Activated CD8-positive, alpha-beta memory T cell treated with anti-CD3 and anti-CD28 coated beads, Interleukin-2, amount 50 U/mL, for 4 hours (primary cell): ENCODE results near the gene DRD1.
"Not testable (repeated sequence)": the region's sequence is repeated elsewhere in the genome, so short reads cannot be mapped to it uniquely, and the experiment has no call there.

Experiments
- DNase-seq: peaks from one replicate; pipeline ENCODE4 v3.0.0-alpha.2; 2020

DRD1 gene

GRCh38 chr5:175424594-175424993 lies 19.4 kb downstream of the DRD1 start:
- DNase-seq, result not testable (repeated sequence)

- DNase-seq, result no peak
Measured at GRCh38 chr5:175422058-175422457, 21.9 kb downstream of the DRD1 start.

GRCh38 chr5:175420383-175420782 lies 23.6 kb downstream of the DRD1 start:
- DNase-seq, result no peak

- no peak for DNase-seq
Measured at GRCh38 chr5:175418251-175418650, 25.7 kb downstream of the DRD1 start.

GRCh38 chr5:175417384-175417783 lies 26.6 kb downstream of the DRD1 start:
- no peak for DNase-seq

- DNase-seq, result no peak
Measured at GRCh38 chr5:175415303-175415702, 28.7 kb downstream of the DRD1 start.

GRCh38 chr5:175410926-175411325 lies 33.1 kb downstream of the DRD1 start:
- no peak for DNase-seq

- no peak for DNase-seq
Measured at GRCh38 chr5:175406300-175406699, 37.7 kb downstream of the DRD1 start.

- not testable (repeated sequence) for DNase-seq
Measured at GRCh38 chr5:175397590-175398297, 46.2 kb downstream of the DRD1 start.

GRCh38 chr5:175395430-175395829 lies 48.6 kb downstream of the DRD1 start:
- DNase-seq, result not testable (repeated sequence)

- DNase-seq, result no peak
Measured at GRCh38 chr5:175394601-175395000, 49.4 kb downstream of the DRD1 start.

- DNase-seq, result no peak
Measured at GRCh38 chr5:175393897-175394296, 50.1 kb downstream of the DRD1 start.

GRCh38 chr5:175392236-175392635 lies 51.7 kb downstream of the DRD1 start:
- DNase-seq, result no peak

GRCh38 chr5:175390352-175391083 lies 53.5 kb downstream of the DRD1 start:
- no peak for DNase-seq
